ENCODE data around the gene CAPS.
"Not testable (repeated sequence)": the region's sequence is repeated elsewhere in the genome, so short reads cannot be mapped to it uniquely, and the experiment has no call there.

Gene CAPS

GRCh38 chr19:5913739-5914357 is at the start of gene CAPS:
Gene CAPS (plus strand): TSS chr19:5914254. CDS start chr19:5914407, 153 bp downstream.
- no peak for DNase-seq

- no peak for DNase-seq
Observed at GRCh38 chr19:5864725-5865486, 49.1 kb upstream of the CAPS start.

GRCh38 chr19:5865772-5866171 is 48.3 kb upstream of the CAPS start:
- no peak for DNase-seq

- no peak for DNase-seq
Observed at GRCh38 chr19:5867201-5868136, 46.6 kb upstream of the CAPS start.

GRCh38 chr19:5870986-5871394 is 43.1 kb upstream of the CAPS start:
- no peak for DNase-seq

- no peak for DNase-seq
Observed at GRCh38 chr19:5873617-5874199, 40.3 kb upstream of the CAPS start.

- DNase-seq = not testable (repeated sequence)
Observed at GRCh38 chr19:5874496-5874895, 39.6 kb upstream of the CAPS start.

- DNase-seq = no peak
Observed at GRCh38 chr19:5877427-5877826, 36.6 kb upstream of the CAPS start.

- DNase-seq = no peak
Observed at GRCh38 chr19:5877882-5878281, 36.2 kb upstream of the CAPS start.

GRCh38 chr19:5880196-5880595 is 33.9 kb upstream of the CAPS start:
- DNase-seq = no peak

GRCh38 chr19:5880604-5881078 is 33.4 kb upstream of the CAPS start:
- no peak for DNase-seq

GRCh38 chr19:5881543-5882299 is 32.3 kb upstream of the CAPS start:
- no peak for DNase-seq

- DNase-seq = no peak
Observed at GRCh38 chr19:5882421-5882968, 31.6 kb upstream of the CAPS start.

GRCh38 chr19:5883157-5883873 is 30.7 kb upstream of the CAPS start:
- DNase-seq = not testable (repeated sequence)

- DNase-seq = not testable (repeated sequence)
Observed at GRCh38 chr19:5884065-5884811, 29.8 kb upstream of the CAPS start.

- no peak for DNase-seq
Observed at GRCh38 chr19:5889288-5889971, 24.6 kb upstream of the CAPS start.

- no peak for DNase-seq
Observed at GRCh38 chr19:5890099-5890498, 24.0 kb upstream of the CAPS start.

- DNase-seq = no peak
Observed at GRCh38 chr19:5891572-5891937, 22.5 kb upstream of the CAPS start.

GRCh38 chr19:5891938-5892771 is 21.9 kb upstream of the CAPS start:
- no peak for DNase-seq

All from NCI-H774 (cell line).